Measurements from ENCODE around the gene NCR1. TPM values are rescaled to one million over a fixed set of nuclear protein-coding genes. Genes with fewer than 3 reads are reported as not detected.

The NCR1 gene
- total and polyA plus RNA-seq, 2 of the 8 experiments (the other 6 are each of a cell fraction or from before 2014, with no cell fraction given) = 1.5 to 5.1 TPM

- TF ChIP-seq HDAC2 (IDR thresholded peaks at IDR 0.05; ENCODE audit: borderline replicate concordance in 1 of 2, low read depth in 2 of 2, low read length in 2 of 2) (no peak), CEBPB (IDR thresholded peaks at IDR 0.05; ENCODE audit: low read depth, low read length) (no peak), EP300 (IDR thresholded peaks at IDR 0.05; ENCODE audit: borderline replicate concordance in 1 of 2, low read depth in 2 of 2, low read length in 2 of 2) (no peak)
Observed at GRCh38 chr19:54923276-54923675, 17.3 kb downstream of the NCR1 start (continued).

All from H1 (cell line).